HG03064 (cell line): ENCODE results near the gene PUDP.
A peak's percentile ranks its signal among the peaks of the same experiment; 100 is the strongest.
"Not testable (repeated sequence)": the region's sequence is repeated elsewhere in the genome, so short reads cannot be mapped to it uniquely, and the experiment has no call there.

Experiments
- ATAC-seq: cut with Tn5 transposase; IDR thresholded peaks from one replicate; pipeline ENCODE4 v1.9.1; 2021; ENCODE audit warnings: low read depth; ENCODE audit not compliant: unreplicated experiment

Gene PUDP

DNA sequence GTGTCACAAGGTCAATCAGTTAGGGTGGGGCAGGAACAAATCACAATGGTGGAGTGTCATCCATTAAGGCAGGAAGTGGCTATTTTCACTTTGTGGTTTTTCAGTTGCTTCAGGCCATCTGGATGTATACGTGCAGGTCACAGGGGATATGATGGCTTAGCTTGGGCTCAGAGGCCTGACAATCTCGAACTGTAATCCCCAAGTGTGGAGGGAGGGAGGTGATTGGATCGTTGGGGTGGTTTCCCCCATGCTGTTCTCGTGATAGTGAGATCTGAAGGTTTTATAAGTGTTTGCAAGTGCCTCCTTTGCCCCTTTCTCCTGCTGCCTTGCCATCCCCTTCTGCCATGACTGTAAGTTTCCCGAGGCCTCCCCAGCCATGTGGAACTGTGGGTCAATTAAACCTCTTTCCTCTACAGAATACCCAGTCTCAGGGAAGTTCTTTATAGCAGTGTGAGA is 37.1 kb downstream of the PUDP start:
- peak; percentile 43 for ATAC-seq

DNA sequence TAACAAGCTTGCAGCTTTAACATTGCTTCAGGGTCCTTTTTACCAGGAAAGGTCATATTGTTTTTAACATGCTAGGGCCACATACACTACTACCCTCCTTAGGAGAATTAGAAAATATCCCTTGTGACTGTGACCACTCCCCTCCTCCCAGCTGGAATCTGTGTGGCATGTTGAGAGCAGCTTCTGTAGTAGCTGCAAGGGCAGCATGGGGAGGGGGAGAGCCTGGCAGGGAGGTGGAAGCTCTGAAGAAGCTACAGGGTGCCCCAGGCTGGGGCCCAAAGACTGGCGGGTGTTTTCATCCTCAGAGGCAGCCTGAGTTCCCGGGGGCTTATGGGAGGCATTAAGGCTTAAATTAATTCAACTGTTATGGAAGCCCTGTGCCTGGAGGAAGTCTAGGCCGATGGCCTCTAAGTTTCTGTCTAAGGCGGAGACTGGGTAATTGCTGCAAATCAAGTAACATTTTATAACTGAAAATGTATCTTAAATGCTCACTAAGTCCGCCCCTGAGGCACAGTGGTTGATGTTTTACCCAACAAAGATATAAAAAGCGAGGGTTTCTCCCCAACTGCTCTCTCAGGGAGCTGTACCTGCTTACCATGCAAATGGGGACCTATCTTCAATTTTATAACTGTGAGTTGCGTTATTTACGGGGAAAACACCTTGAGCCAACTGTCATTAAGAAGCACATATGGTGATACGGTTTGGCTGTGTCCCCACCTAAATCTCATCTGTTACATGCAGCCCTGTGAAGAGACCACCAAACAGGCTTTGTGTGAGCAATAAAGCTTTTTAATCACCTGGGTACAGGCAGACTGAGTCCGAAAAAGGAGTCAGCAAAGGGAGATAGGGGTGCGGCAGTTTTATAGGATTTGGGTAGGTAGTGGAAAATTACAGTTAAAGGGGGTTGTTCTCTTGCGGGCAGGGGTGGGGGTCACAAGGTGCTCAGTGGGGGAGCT is 37.8 kb downstream of the PUDP start:
- peak; percentile 60 for ATAC-seq

- no peak for ATAC-seq
Observed at GRCh38 chrX:7109049-7109531, 38.9 kb downstream of the PUDP start.

DNA sequence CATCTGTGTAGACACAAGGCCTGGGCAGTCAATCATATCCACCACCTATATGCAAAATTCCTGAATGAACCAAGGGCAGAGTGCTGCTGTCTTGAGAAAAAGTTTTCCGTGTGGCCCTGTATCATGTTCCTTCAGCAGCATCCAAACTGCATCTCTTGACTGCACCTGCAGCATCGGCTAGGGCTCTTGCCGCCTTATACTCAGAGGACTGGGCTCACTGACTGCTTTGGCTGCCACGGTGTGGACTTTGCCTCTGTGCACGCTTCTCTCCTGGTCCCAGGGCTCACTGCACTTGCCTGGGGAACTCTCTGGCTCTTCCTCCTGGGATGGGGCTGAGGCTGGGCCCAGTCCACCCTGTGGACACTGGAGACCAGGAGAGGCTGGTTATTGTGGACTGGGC is 39.9 kb downstream of the PUDP start:
- no peak for ATAC-seq

DNA sequence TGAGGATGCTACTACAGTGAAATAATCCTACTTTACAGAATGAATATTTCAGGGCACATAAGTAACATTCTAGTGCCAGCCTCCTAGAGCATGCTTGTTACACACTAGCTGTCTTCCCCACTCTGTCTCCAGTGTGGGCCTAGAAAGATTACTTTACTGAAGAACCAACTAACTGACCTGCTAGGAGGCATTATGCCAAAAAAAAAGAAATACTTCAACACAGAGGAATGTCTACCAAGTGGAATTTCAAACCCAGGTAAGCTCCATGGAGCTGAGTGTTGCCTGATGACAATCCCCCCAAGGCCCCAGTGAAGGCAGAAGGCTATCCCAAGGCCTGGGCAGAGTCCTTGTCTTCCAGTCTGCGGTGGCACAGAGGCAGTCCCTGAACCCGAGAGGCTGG is 41.3 kb downstream of the PUDP start:
- ATAC-seq = no peak

DNA sequence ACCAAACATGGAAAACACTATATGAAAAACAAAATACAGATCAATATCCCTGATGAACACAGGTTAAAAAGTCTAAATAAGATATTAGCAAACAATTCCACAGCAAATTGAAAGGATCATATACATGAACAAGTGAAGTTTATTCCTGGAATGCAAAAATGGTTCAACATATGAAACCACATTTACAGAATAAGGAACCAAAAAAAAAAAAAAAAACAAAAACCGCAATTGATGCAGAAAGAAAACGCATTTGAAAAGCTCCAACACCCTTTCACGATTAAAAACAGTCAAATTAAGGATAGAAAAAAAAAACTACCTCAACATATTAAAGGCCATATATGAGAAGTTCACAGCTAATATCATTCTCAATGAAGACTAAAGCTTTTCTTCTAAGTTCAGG is 45.8 kb downstream of the PUDP start:
- ATAC-seq = no peak

DNA sequence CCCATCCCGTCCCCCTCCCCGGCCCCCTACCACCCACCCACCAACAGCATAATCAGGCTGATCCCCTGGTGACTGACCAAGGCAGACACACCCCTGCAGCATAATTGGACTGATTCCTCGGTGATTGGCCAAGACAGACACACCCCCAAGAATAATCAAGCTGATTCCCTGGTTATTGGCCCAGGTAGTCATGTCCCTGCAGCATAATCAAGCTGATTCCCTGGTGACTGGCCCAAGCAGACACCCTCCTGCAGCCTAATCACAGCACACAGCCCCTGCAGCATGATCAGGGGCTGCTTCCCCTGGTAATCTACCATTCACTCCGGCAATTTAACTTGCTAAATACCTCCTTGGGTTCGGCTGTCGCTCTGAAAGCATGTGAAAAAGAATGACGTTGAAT is 47.9 kb downstream of the PUDP start:
- ATAC-seq = no peak

- not testable (repeated sequence) for ATAC-seq
Observed at GRCh38 chrX:7095657-7096056, 52.3 kb downstream of the PUDP start.

- no peak for ATAC-seq
Observed at GRCh38 chrX:7093305-7093704, 54.6 kb downstream of the PUDP start.

DNA sequence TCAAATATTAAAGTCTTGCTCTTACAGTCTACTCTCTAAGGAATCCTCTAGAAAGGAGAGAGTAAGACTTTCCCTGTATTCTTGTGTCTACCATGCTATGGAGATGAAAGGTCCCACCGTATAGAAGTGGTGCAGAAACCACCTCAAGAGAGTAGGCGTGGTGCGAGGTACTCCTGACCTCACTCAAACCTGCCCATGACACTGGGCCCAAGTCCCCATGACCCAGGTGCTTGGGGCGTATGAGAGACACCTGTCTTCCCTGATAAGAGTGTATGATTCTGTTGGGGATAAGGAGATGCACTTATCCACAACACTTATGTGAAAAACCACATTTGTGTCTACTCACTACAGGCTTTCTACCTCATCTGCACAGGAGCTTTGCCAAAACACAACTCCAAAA is 55.4 kb downstream of the PUDP start:
- ATAC-seq = no peak

DNA sequence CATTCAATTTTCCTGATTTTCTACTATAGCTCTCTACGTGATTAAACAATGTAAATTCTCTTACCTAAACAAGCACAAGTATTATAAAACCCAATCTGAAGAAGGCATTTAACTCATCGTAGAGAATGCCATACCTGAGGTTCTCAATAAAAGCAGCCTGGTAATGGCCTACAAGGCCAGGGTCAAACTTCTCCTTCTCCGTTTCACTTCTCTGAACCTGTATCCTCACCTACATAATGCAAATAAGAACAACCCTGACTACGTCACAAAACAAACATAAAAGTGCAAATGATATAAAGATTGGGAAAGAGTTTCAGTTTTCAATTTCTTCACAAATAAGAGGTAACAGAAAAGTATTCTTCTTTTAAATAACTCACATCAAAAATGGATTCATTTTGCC is 56.0 kb downstream of the PUDP start:
- no peak for ATAC-seq

DNA sequence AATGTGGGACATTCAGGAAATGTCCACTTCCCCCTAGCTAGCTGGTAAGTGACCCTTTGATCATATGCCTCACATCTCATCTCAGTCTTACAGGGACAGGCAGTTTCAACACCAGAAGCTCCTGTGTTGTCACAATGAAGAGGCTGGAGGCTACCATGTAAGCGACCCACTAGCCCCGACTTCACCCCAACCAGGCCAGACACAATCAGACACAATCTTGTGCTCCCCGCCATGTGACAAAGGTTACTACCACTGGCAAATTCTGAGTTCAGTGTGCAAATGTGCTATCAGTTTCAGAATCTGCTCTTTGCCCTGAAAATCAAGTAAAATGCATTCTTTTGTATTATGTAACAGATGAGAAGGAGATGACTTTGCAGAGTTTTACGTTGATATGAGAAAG is 57.3 kb downstream of the PUDP start:
- no peak for ATAC-seq

DNA sequence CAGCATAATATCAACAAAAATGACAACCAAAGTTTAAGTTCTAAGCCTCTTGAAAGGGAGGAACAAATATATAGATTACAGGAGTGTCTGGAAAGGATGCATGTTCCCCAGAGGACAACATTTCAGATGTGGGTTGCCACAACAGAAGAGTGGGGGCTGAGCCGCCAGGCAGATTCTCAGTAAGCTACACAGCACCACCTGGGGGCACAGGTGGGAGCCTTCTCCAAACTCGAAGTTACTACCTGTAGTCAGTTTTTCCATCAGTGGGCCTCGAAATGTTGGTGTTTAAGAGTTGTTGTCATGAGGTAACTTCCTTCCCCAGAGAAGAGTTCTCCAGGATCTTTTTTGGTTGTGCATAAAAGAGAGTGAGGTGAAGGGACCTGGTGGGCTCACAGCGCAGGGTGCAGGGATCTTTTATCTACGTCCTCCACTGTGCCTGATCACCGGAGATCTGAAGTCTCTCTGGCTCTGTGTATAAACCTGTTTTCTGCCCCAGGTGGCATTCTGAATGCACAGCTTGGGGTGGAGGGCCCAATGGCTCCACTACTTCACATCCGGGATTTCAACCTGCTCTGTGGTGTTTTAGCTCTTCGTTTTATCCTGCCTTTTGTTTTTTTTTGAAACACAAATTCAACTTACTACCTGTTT is 58.9 kb downstream of the PUDP start:
- peak; percentile 40 for ATAC-seq

DNA sequence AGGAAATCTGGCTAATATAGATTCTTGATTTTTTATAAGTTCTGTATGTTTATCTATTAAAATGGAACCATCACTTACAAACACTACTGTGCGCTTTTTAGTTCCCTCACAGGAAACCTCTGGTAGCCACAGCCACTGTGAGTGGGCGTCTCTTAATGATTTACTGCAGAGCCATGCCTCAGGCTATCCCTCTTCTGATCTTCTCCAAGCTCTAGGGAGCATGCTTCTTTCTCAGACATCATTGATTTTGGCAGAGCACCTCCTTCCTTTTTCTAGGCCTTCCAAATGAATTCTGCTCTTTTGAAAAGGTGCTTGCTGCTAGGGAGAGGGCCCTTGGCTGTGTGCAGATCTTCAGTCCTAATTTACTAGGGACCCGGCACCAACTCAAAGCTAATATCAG is 61.6 kb downstream of the PUDP start:
- ATAC-seq = peak; percentile 31

- no peak for ATAC-seq
Observed at GRCh38 chrX:7085879-7086278, 62.1 kb downstream of the PUDP start.

DNA sequence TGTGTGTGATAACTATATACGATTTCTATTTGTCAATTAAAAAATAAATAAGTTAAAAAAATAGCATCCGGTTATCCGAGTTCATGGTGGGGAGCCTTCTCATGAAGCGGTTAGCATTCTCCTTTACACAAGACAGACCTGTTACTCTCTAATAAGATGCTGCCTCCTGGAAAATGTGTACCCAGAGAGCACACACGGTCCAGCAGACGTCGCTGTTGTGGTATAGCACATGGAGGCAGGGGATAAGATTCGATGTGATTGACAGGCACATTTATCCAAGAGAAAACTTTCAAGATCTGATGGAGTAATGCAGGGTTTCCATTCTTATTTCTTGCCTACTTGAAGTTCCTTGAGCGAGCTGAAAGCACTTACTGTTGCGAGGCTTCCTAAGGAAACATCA is 63.1 kb downstream of the PUDP start:
- no peak for ATAC-seq

GRCh38 chrX:7083468-7084396 is 64.2 kb downstream of the PUDP start:
- peak; percentile 86 for ATAC-seq

- ATAC-seq = no peak
Observed at GRCh38 chrX:7083021-7083420, 64.9 kb downstream of the PUDP start.

- ATAC-seq = no peak
Observed at GRCh38 chrX:7082556-7082955, 65.4 kb downstream of the PUDP start.
